ENCODE measurements around the gene TMED9. TPM values are rescaled to one million over a fixed set of nuclear protein-coding genes. Genes with fewer than 3 reads are reported as not detected.

Gene TMED9
- total and polyA plus RNA-seq, 2 donors (not counting 3 experiments of a cell fraction or from before 2014, with no cell fraction given) = 291 to 331 TPM

- H3K4me2 ChIP-seq (ENCODE audit: insufficient read depth, low read length) = no peak overlapping the region
- no peaks in the 10 kb centered on the region for H3K4me1 ChIP-seq (ENCODE audit: control insufficient read depth, extremely low read depth, insufficient read depth, low read length)
- no peak overlapping the region for H3K4me3 ChIP-seq (replicated peaks in 1 of 3; ENCODE audit: insufficient read depth in 1 of 3, low read depth in 1 of 3, low read length in 3 of 3)
- intact Hi-C loops (cut with micrococcal nuclease) (no loop called here), dilution Hi-C loops (cut with MboI; ENCODE audit: extremely low pct_ligation_motif_present, low sequenced_read_pairs) (no loop called here)
- no peaks in the 10 kb centered on the region for H3K9me3 ChIP-seq (replicated peaks; ENCODE audit: control insufficient read depth, insufficient read depth, low read length)
- H3K27me3 ChIP-seq (ENCODE audit: control insufficient read depth in 2 of 2, insufficient read depth in 2 of 2, low read length in 2 of 2) = peaks cover 0 to 1% of the 10 kb centered on the region in 2 experiments
- no peak for TF ChIP-seq POLR2AphosphoS5 (IDR thresholded peaks at IDR 0.05; ENCODE audit: insufficient read depth, low read depth, low read length)
- TF ChIP-seq MYC (IDR thresholded peaks at IDR 0.05; ENCODE audit: low read depth, low read length) = no peak
- TF ChIP-seq EZH2 (IDR thresholded peaks at IDR 0.05; ENCODE audit: borderline replicate concordance, low read depth, low read length, severe bottlenecking) = no peak
- TF ChIP-seq POLR2A (IDR thresholded peaks at IDR 0.05; ENCODE audit: low read depth, low read length) = no peak
- TF ChIP-seq CTCF (IDR thresholded peaks at IDR 0.05; ENCODE audit: extremely low read depth in 1 of 2, insufficient read depth in 1 of 2, low read depth in 1 of 2, low read length in 2 of 2) = no peak
- no peak for TF ChIP-seq GATA2 (IDR thresholded peaks at IDR 0.05; ENCODE audit: insufficient read depth, insufficient read length, low read depth, low read length)
- no peak for TF ChIP-seq JUN (IDR thresholded peaks at IDR 0.05; ENCODE audit: borderline replicate concordance, insufficient read depth, insufficient read length, low read depth)
- TF ChIP-seq FOS (IDR thresholded peaks at IDR 0.05; ENCODE audit: borderline replicate concordance, insufficient read depth, low read length) = no peak
- TF ChIP-seq MAX (IDR thresholded peaks at IDR 0.05; ENCODE audit: insufficient read depth, insufficient read length) = no peak
- ChIA-PET POLR2A (no interaction called here), CTCF (interaction anchor here (0.6 kb wide), 1 partner anchor 611 kb away, joined by 3 read pairs; no protein-coding TSS in a partner anchor)
- H3K36me3 ChIP-seq (ENCODE audit: control insufficient read depth in 2 of 2, extremely low read depth in 1 of 2, insufficient read depth in 2 of 2, low read length in 2 of 2) = no peaks in the 10 kb centered on the region
- no peak overlapping the region for H3K9ac ChIP-seq (replicated peaks; ENCODE audit: extremely low read depth, insufficient read depth, low read length)
- BruUV-seq (replicated peaks) = no TSS peak
- H2AFZ ChIP-seq (ENCODE audit: low read depth, low read length) = no peak overlapping the region
- no peaks in the 10 kb centered on the region for H3K79me2 ChIP-seq (ENCODE audit: control insufficient read depth, insufficient read depth, low read length)
- no peaks in the 10 kb centered on the region for H3K9me1 ChIP-seq (replicated peaks; ENCODE audit: control insufficient read depth, extremely low read depth, insufficient read depth, low read length)
- no peaks in the 10 kb centered on the region for H4K20me1 ChIP-seq (replicated peaks; ENCODE audit: control insufficient read depth, extremely low read depth, insufficient read depth, low read length)
- H3K27ac ChIP-seq (ENCODE audit: insufficient read depth, low read depth, low read length) = no peak overlapping the region
- FAIRE-seq (no peak), DNase-seq (ENCODE audit: low read depth, low spot score) (no peak)
Measured at GRCh38 chr5:177578316-177578715, 13.7 kb upstream of the TMED9 start.
